IMR-90 (cell line): ENCODE results near the gene PI4KA. TPM values are rescaled to one million over a fixed set of nuclear protein-coding genes. Genes with fewer than 3 reads are reported as not detected.

Source experiments
- ATAC-seq: fragments of 200-7000 bp; cut with Tn5 transposase; 2 replicates; pipeline ENCODE4 v1.9.1; 2020; ENCODE audit warnings: low read depth, mild to moderate bottlenecking, moderate library complexity
- BruUV-seq: library from RNA; stranded (reverse); fragments of 400-500 nt; replicated peaks from 2 replicates; lab custom pipeline; 2021; lab: Mats Ljungman, UMichigan
- CTCF ChIA-PET: fragments of 300-600 bp; formaldehyde crosslinking; extraction: SDS; loops from one replicate; lab custom pipeline; 2021; ENCODE audit warnings: antibody characterized with exemption; lab: Yijun Ruan, JAX
- POLR2A ChIA-PET: fragments of 300-600 bp; sonication (Branson Sonifier 250); formaldehyde crosslinking; loops from one replicate; lab custom pipeline; 2022; ENCODE audit warnings: antibody characterized with exemption; ENCODE audit not compliant: unreplicated experiment; lab: Charles Lee
- DNase-seq: peaks from one replicate; pipeline ENCODE4 v3.0.0; 2013
- H2AFZ ChIP-seq: replicated peaks from 2 replicates; pipeline ENCODE3; 2013; ENCODE audit warnings: low read length, mild to moderate bottlenecking; ENCODE audit not compliant: poor library complexity
- H2AK5ac ChIP-seq: 2 replicates; pipeline ENCODE4 v1.6.1; 2013; ENCODE audit warnings: low read depth, low read length, inconsistent platforms
- H2AK9ac ChIP-seq: replicated peaks from 2 replicates; pipeline ENCODE3; 2013; ENCODE audit warnings: mild to moderate bottlenecking, low read depth, low read length, moderate library complexity; ENCODE audit not compliant: poor library complexity
- H2BK120ac ChIP-seq: 2 replicates; pipeline ENCODE4 v1.6.1; 2013; ENCODE audit warnings: low read depth, low read length, inconsistent platforms
- H2BK15ac ChIP-seq: 3 replicates; pipeline ENCODE4 v1.6.1; 2013; ENCODE audit warnings: low read depth, low read length, inconsistent platforms
- H2BK20ac ChIP-seq: 2 replicates; pipeline ENCODE4 v1.6.1; 2013; ENCODE audit warnings: low read depth, mild to moderate bottlenecking, inconsistent platforms, low read length, moderate library complexity
- H2BK5ac ChIP-seq: 2 replicates; pipeline ENCODE4 v1.6.1; 2013; ENCODE audit warnings: mild to moderate bottlenecking, low read depth, low read length, inconsistent platforms; ENCODE audit not compliant: poor library complexity, severe bottlenecking
- H3K14ac ChIP-seq: replicated peaks from 2 replicates; pipeline ENCODE4 v1.6.1; 2013; ENCODE audit warnings: low read depth, low read length, inconsistent platforms
- H3K18ac ChIP-seq: 2 replicates; pipeline ENCODE4 v1.6.1; 2013; ENCODE audit warnings: low read depth, low read length, control low read depth
- H3K23ac ChIP-seq: 2 replicates; pipeline ENCODE4 v1.6.1; 2013; ENCODE audit warnings: low read depth, low read length, inconsistent platforms
- H3K27ac ChIP-seq: 2 replicates; pipeline ENCODE4 v1.5.1; 2013; ENCODE audit warnings: mild to moderate bottlenecking, control low read depth, low read length; ENCODE audit not compliant: insufficient read depth
- H3K27me3 ChIP-seq: 2 replicates; pipeline ENCODE4 v1.6.1; 2013; ENCODE audit warnings: low read length; ENCODE audit not compliant: control insufficient read depth, insufficient read depth
- H3K36me3 ChIP-seq: 2 replicates; pipeline ENCODE4 v1.6.1; 2013; ENCODE audit warnings: low read length, mixed read lengths; ENCODE audit not compliant: control insufficient read depth, insufficient read depth
- H3K4ac ChIP-seq: 2 replicates; pipeline ENCODE4 v1.6.1; 2013; ENCODE audit warnings: low read depth, low read length, inconsistent platforms
- H3K4me1 ChIP-seq: 2 replicates; pipeline ENCODE4 v1.6.1; 2013; ENCODE audit warnings: low read length, mixed read lengths; ENCODE audit not compliant: control insufficient read depth, insufficient read depth
- H3K4me2 ChIP-seq: 2 replicates; pipeline ENCODE4 v1.6.1; 2013; ENCODE audit warnings: low read depth, mild to moderate bottlenecking, control low read depth, low read length, moderate library complexity
- H3K4me3 ChIP-seq: 2 replicates; pipeline ENCODE4 v1.5.1; 2013; ENCODE audit warnings: low read depth, mild to moderate bottlenecking, control low read depth, low read length, moderate library complexity; ENCODE audit not compliant: insufficient read depth
- H3K56ac ChIP-seq: 2 replicates; pipeline ENCODE4 v1.6.1; 2013; ENCODE audit warnings: low read length, inconsistent platforms; ENCODE audit not compliant: insufficient read depth; ENCODE audit errors: extremely low read depth
- H3K79me1 ChIP-seq, 2 experiments: 2 replicates each; pipeline ENCODE4 v1.6.1; 2013; ENCODE audit warnings: low read length in 2 of 2, inconsistent platforms in 1 of 2, low read depth in 1 of 2
- H3K9ac ChIP-seq: 2 replicates; pipeline ENCODE4 v1.6.1; 2013; ENCODE audit warnings: low read depth, low read length, control low read depth
- H3K9me1 ChIP-seq: 2 replicates; pipeline ENCODE4 v1.6.1; 2013; ENCODE audit warnings: low read length, inconsistent platforms; ENCODE audit not compliant: insufficient read depth
- H3K9me3 ChIP-seq: 2 replicates; pipeline ENCODE4 v1.6.1; 2013; ENCODE audit warnings: low read length; ENCODE audit not compliant: control insufficient read depth, insufficient read depth
- H4K20me1 ChIP-seq: 2 replicates; pipeline ENCODE4 v1.6.1; 2013; ENCODE audit warnings: low read length, inconsistent platforms; ENCODE audit not compliant: insufficient read depth
- H4K5ac ChIP-seq: 2 replicates; pipeline ENCODE4 v1.6.1; 2013; ENCODE audit warnings: mild to moderate bottlenecking, low read depth, low read length, control low read depth
- H4K8ac ChIP-seq, 2 experiments: 2 replicates each; pipeline ENCODE4 v1.6.1; 2013; ENCODE audit warnings: low read depth in 2 of 2, low read length in 2 of 2, control low read depth in 1 of 2, inconsistent platforms in 1 of 2
- H4K91ac ChIP-seq: 2 replicates; pipeline ENCODE4 v1.6.1; 2013; ENCODE audit warnings: low read depth, low read length, inconsistent platforms; ENCODE audit not compliant: insufficient read depth
- CEBPB ChIP-seq: IDR thresholded peaks from 2 replicates; pipeline ENCODE4 v1.6.1; 2012; ENCODE audit warnings: low read depth, low read length, improper control_type of control experiment
- MXI1 ChIP-seq: IDR thresholded peaks from 2 replicates; pipeline ENCODE4 v1.6.1; 2012; ENCODE audit warnings: low read depth, mild to moderate bottlenecking, low read length, moderate library complexity, borderline replicate concordance
- POLR2A ChIP-seq: IDR thresholded peaks from 2 replicates; pipeline ENCODE4 v1.6.1; 2012; ENCODE audit warnings: mild to moderate bottlenecking, low read depth, low read length
- RAD21 ChIP-seq: IDR thresholded peaks from 2 replicates; pipeline ENCODE4 v1.6.1; 2012; ENCODE audit warnings: low read length, improper control_type of control experiment
- WGBS, 2 experiments: methylation state at CpG; one replicate each; pipeline versions ENCODE4 v1.1.5 to v1.1.7; 2013; ENCODE audit warnings: missing lambda C conversion rate in 2 of 2; ENCODE audit not compliant: insufficient read length in 1 of 2; ENCODE audit errors: extremely low coverage in 2 of 2; 5-methylcytosine and 5-hydroxymethylcytosine counted together
- dilution Hi-C: fragments of 300-500 bp; cut with HindIII; formaldehyde crosslinking; loops from one replicate; pipeline ENCODE4 v1.14.3; 2018; ENCODE audit warnings: low sequenced_read_pairs; ENCODE audit not compliant: unreplicated experiment
- in situ Hi-C: fragments of 300-500 bp; cut with MboI; formaldehyde crosslinking; loops from 3 replicates; pipeline ENCODE4 v1.14.3; 2019; ENCODE audit warnings: low sequenced_read_pairs, inconsistent platforms, mixed read lengths
- intact Hi-C: fragments of 100-400 bp; cut with micrococcal nuclease; formaldehyde crosslinking; loops from 2 replicates; pipeline ENCODE4 v1.10.0; 2022
- polyA plus RNA-seq, 3 experiments: library from polyadenylated mRNA; depleted of rRNA; stranded (reverse); fragments of >200 nt; gene quantifications; 2 replicates each; pipeline ENCODE4 v1.2.3, GENCODE V29; 2012; ENCODE audit warnings: low replicate concordance in 1 of 3
- total RNA-seq: library from RNA; depleted of rRNA; stranded (reverse); fragments of >200 nt; gene quantifications from 2 replicates; pipeline ENCODE4 v1.2.3, GENCODE V29; 2012

PI4KA gene
- total and polyA plus RNA-seq, 2 of the 4 experiments (the other 2 are of a cell fraction), result 16.8 to 35.5 TPM

GRCh38 chr22:20746431-20747189, 112.0 kb downstream of the PI4KA start:
- H2BK15ac ChIP-seq, result no peak overlapping the region
- no peaks in the 10 kb centered on the region for H3K27me3 ChIP-seq
- no peak overlapping the region for H2BK20ac ChIP-seq
- intact Hi-C loops (no loop called here), in situ Hi-C loops (no loop called here), dilution Hi-C loops (no loop called here)
- H3K4me2 ChIP-seq, result no peak overlapping the region
- no peak overlapping the region for H3K18ac ChIP-seq
- ChIA-PET CTCF (no interaction called here), POLR2A (no interaction called here)
- H3K4me3 ChIP-seq, result no peak overlapping the region
- H2AFZ ChIP-seq, result no peak overlapping the region
- TF ChIP-seq MXI1 (no peak), CEBPB (no peak), RAD21 (no peak), POLR2A (no peak)
- no peak overlapping the region for H3K56ac ChIP-seq
- no peak overlapping the region for H2AK9ac ChIP-seq
- ATAC-seq (no peak), DNase-seq (no peak)
- WGBS, 2 experiments, result no CpG with 5 or more reads among the region's 9 CpGs
- H3K14ac ChIP-seq, result no peak overlapping the region
- no TSS peak for BruUV-seq
- H4K20me1 ChIP-seq, result peaks cover 12% of the 10 kb centered on the region
- H3K9me1 ChIP-seq, result peaks cover 8% of the 10 kb centered on the region; the same call in 1 of the 2 replicates
- H3K27ac ChIP-seq, result no peak overlapping the region
- H3K9me3 ChIP-seq, result no peaks in the 10 kb centered on the region
- no peak overlapping the region for H3K4ac ChIP-seq
- H3K4me1 ChIP-seq, result peaks cover 9% of the 10 kb centered on the region
- no peak overlapping the region for H2BK120ac ChIP-seq
- no peak overlapping the region for H4K5ac ChIP-seq
- H2AK5ac ChIP-seq, result no peak overlapping the region
- H3K36me3 ChIP-seq, result peaks cover 54% of the 10 kb centered on the region
- H2BK5ac ChIP-seq, result no peak overlapping the region
- no peak overlapping the region for H4K91ac ChIP-seq
- H3K9ac ChIP-seq, result no peak overlapping the region
- H3K23ac ChIP-seq, result no peak overlapping the region
- H3K79me1 ChIP-seq, result no peaks in the 10 kb centered on the region; a peak in 1 of 4 replicates
- H4K8ac ChIP-seq, result no peak overlapping the region
